ENCODE measurements around the gene ENKUR.
A peak's percentile ranks its signal among the peaks of the same experiment; 100 is the strongest.
"Not testable (repeated sequence)": the region's sequence is repeated elsewhere in the genome, so short reads cannot be mapped to it uniquely, and the experiment has no call there.

ENKUR gene

GRCh38 chr10:25017154-25017590, 1.2 kb upstream of the ENKUR start:
- H3K9me3 Mint-ChIP-seq, result no peaks in the 10 kb centered on the region
- H3K36me3 Mint-ChIP-seq (ENCODE audit: insufficient read depth), result peaks cover 17% of the 10 kb centered on the region
- H3K27me3 Mint-ChIP-seq, result no peaks in the 10 kb centered on the region
- DNase-seq (ENCODE audit: low spot score in 2 of 2) (no peak), ATAC-seq (replicated peaks; ENCODE audit: extremely low read depth, poor library complexity, severe bottlenecking) (no peak)
- peak overlapping the region; percentile 97 for H3K27ac Mint-ChIP-seq (ENCODE audit: low read depth)
- H3K4me3 Mint-ChIP-seq, result peak overlapping the region; percentile 85
- H3K4me1 Mint-ChIP-seq, result peaks cover 23% of the 10 kb centered on the region

- Mint-ChIP-seq H3K27me3 (no peaks in the 10 kb centered on the region), H3K27ac (ENCODE audit: low read depth) (peak within 1 kb of the TSS; percentile 97), H3K4me3 (peak within 1 kb of the TSS; percentile 85), H3K36me3 (ENCODE audit: insufficient read depth) (peaks cover 17% of the 10 kb centered on the region), H3K9me3 (no peaks in the 10 kb centered on the region), H3K4me1 (peaks cover 23% of the 10 kb centered on the region)
- ATAC-seq (replicated peaks; ENCODE audit: extremely low read depth, poor library complexity, severe bottlenecking) (peak; percentile 95), DNase-seq (ENCODE audit: low spot score in 2 of 2) (peak; percentile 93 to 94)
Observed at GRCh38 chr10:25016376-25017153, 607 bp upstream of the ENKUR start, which contains the start of gene THNSL1. Gene THNSL1, plus strand, starts transcription at chr10:25016612. Its CDS starts 6,612 bp downstream, at chr10:25023224.

GRCh38 chr10:25014579-25014978, 1.4 kb downstream of the ENKUR start:
- H3K27me3 Mint-ChIP-seq, result no peaks in the 10 kb centered on the region
- no peaks in the 10 kb centered on the region for H3K9me3 Mint-ChIP-seq
- DNase-seq (ENCODE audit: low spot score in 2 of 2), result no peak
- no peak for ATAC-seq (replicated peaks; ENCODE audit: extremely low read depth, poor library complexity, severe bottlenecking)
- H3K4me3 Mint-ChIP-seq, result no peak overlapping the region
- H3K27ac Mint-ChIP-seq (ENCODE audit: low read depth), result peak overlapping the region; percentile 32
- H3K36me3 Mint-ChIP-seq (ENCODE audit: insufficient read depth), result peaks cover 17% of the 10 kb centered on the region
- peaks cover 23% of the 10 kb centered on the region for H3K4me1 Mint-ChIP-seq

GRCh38 chr10:25011591-25011990, 4.4 kb downstream of the ENKUR start:
- not testable (repeated sequence) for H3K27me3 Mint-ChIP-seq; H3K9me3 Mint-ChIP-seq; H3K27ac Mint-ChIP-seq (ENCODE audit: low read depth); ATAC-seq (replicated peaks; ENCODE audit: extremely low read depth, poor library complexity, severe bottlenecking); DNase-seq (ENCODE audit: low spot score in 2 of 2); H3K4me1 Mint-ChIP-seq; H3K4me3 Mint-ChIP-seq
- peaks cover 12% of the 10 kb centered on the region for H3K36me3 Mint-ChIP-seq (ENCODE audit: insufficient read depth)

GRCh38 chr10:24998044-24998443, 17.9 kb downstream of the ENKUR start:
- no peak overlapping the region for H3K4me3 Mint-ChIP-seq
- peaks cover 9% of the 10 kb centered on the region for H3K27me3 Mint-ChIP-seq
- H3K9me3 Mint-ChIP-seq, result peaks cover 6% of the 10 kb centered on the region
- no peaks in the 10 kb centered on the region for H3K36me3 Mint-ChIP-seq (ENCODE audit: insufficient read depth)
- no peaks in the 10 kb centered on the region for H3K4me1 Mint-ChIP-seq
- ATAC-seq (replicated peaks; ENCODE audit: extremely low read depth, poor library complexity, severe bottlenecking) (no peak), DNase-seq (ENCODE audit: low spot score in 2 of 2) (no peak)
- H3K27ac Mint-ChIP-seq (ENCODE audit: low read depth), result no peak overlapping the region

GRCh38 chr10:24995072-24995471, 20.9 kb downstream of the ENKUR start:
- Mint-ChIP-seq H3K4me1 (no peaks in the 10 kb centered on the region), H3K36me3 (ENCODE audit: insufficient read depth) (no peaks in the 10 kb centered on the region), H3K4me3 (no peak overlapping the region), H3K27ac (ENCODE audit: low read depth) (no peak overlapping the region), H3K27me3 (no peaks in the 10 kb centered on the region), H3K9me3 (no peaks in the 10 kb centered on the region)
- DNase-seq (ENCODE audit: low spot score in 2 of 2) (no peak), ATAC-seq (replicated peaks; ENCODE audit: extremely low read depth, poor library complexity, severe bottlenecking) (no peak)

- DNase-seq (ENCODE audit: low spot score in 2 of 2), result no peak
- Mint-ChIP-seq H3K9me3 (no peaks in the 10 kb centered on the region), H3K27me3 (no peaks in the 10 kb centered on the region), H3K4me1 (no peaks in the 10 kb centered on the region), H3K27ac (ENCODE audit: low read depth) (no peak overlapping the region), H3K36me3 (ENCODE audit: insufficient read depth) (no peaks in the 10 kb centered on the region), H3K4me3 (no peak overlapping the region)
- ATAC-seq (replicated peaks; ENCODE audit: extremely low read depth, poor library complexity, severe bottlenecking), result no peak
Observed at GRCh38 chr10:24993237-24993958, 22.6 kb downstream of the ENKUR start.

- ATAC-seq (replicated peaks; ENCODE audit: extremely low read depth, poor library complexity, severe bottlenecking), result no peak
- no peak for DNase-seq (ENCODE audit: low spot score in 2 of 2)
- H3K36me3 Mint-ChIP-seq (ENCODE audit: insufficient read depth), result no peaks in the 10 kb centered on the region
- no peak overlapping the region for H3K4me3 Mint-ChIP-seq
- no peaks in the 10 kb centered on the region for H3K9me3 Mint-ChIP-seq
- H3K27me3 Mint-ChIP-seq, result no peaks in the 10 kb centered on the region
- no peaks in the 10 kb centered on the region for H3K4me1 Mint-ChIP-seq
- H3K27ac Mint-ChIP-seq (ENCODE audit: low read depth), result no peak overlapping the region
Observed at GRCh38 chr10:24992512-24993133, 23.3 kb downstream of the ENKUR start.

- Mint-ChIP-seq H3K27me3 (no peaks in the 10 kb centered on the region), H3K9me3 (no peaks in the 10 kb centered on the region), H3K36me3 (ENCODE audit: insufficient read depth) (no peaks in the 10 kb centered on the region), H3K4me1 (no peaks in the 10 kb centered on the region), H3K27ac (ENCODE audit: low read depth) (no peak overlapping the region), H3K4me3 (no peak overlapping the region)
- ATAC-seq (replicated peaks; ENCODE audit: extremely low read depth, poor library complexity, severe bottlenecking) (no peak), DNase-seq (ENCODE audit: low spot score in 2 of 2) (no peak)
Observed at GRCh38 chr10:24991298-24991697, 24.7 kb downstream of the ENKUR start.

- H3K36me3 Mint-ChIP-seq (ENCODE audit: insufficient read depth), result no peaks in the 10 kb centered on the region
- no peaks in the 10 kb centered on the region for H3K4me1 Mint-ChIP-seq
- no peak overlapping the region for H3K27ac Mint-ChIP-seq (ENCODE audit: low read depth)
- DNase-seq (ENCODE audit: low spot score in 2 of 2), result no peak
- ATAC-seq (replicated peaks; ENCODE audit: extremely low read depth, poor library complexity, severe bottlenecking), result no peak
- H3K4me3 Mint-ChIP-seq, result no peak overlapping the region
- no peaks in the 10 kb centered on the region for H3K27me3 Mint-ChIP-seq
- H3K9me3 Mint-ChIP-seq, result no peaks in the 10 kb centered on the region
Observed at GRCh38 chr10:24989867-24990266, 26.1 kb downstream of the ENKUR start.

- Mint-ChIP-seq H3K27ac (ENCODE audit: low read depth) (no peak overlapping the region), H3K9me3 (no peaks in the 10 kb centered on the region), H3K4me1 (no peaks in the 10 kb centered on the region), H3K36me3 (ENCODE audit: insufficient read depth) (no peaks in the 10 kb centered on the region), H3K4me3 (no peak overlapping the region), H3K27me3 (no peaks in the 10 kb centered on the region)
- ATAC-seq (replicated peaks; ENCODE audit: extremely low read depth, poor library complexity, severe bottlenecking) (no peak), DNase-seq (ENCODE audit: low spot score in 2 of 2) (no peak)
Observed at GRCh38 chr10:24988831-24989640, 26.9 kb downstream of the ENKUR start.

- no peak for ATAC-seq (replicated peaks; ENCODE audit: extremely low read depth, poor library complexity, severe bottlenecking)
- Mint-ChIP-seq H3K4me1 (peaks cover 9% of the 10 kb centered on the region), H3K27me3 (no peaks in the 10 kb centered on the region), H3K27ac (ENCODE audit: low read depth) (no peak overlapping the region), H3K4me3 (no peak overlapping the region), H3K36me3 (ENCODE audit: insufficient read depth) (no peaks in the 10 kb centered on the region), H3K9me3 (no peaks in the 10 kb centered on the region)
- DNase-seq (ENCODE audit: low spot score in 2 of 2), result no peak
Observed at GRCh38 chr10:24984906-24985305, 31.1 kb downstream of the ENKUR start.
